H1 (cell line): Measurements from ENCODE around the gene SGSM1. TPM values are rescaled to one million over a fixed set of nuclear protein-coding genes. Genes with fewer than 3 reads are reported as not detected.

Experiments used
- RFX5 ChIP-seq: IDR thresholded peaks from 2 replicates; pipeline ENCODE4 v1.6.1; 2011; ENCODE audit warnings: low read depth, low read length, improper control_type of control experiment, borderline replicate concordance
- polyA plus RNA-seq, 7 experiments: library from polyadenylated mRNA; depleted of rRNA in 3 of 7; stranded (reverse) in 5 of 7; unstranded in 2 of 7; fragments of >200 nt in 5 of 7; fragments of 200-250 nt in 2 of 7; gene quantifications; 1 replicate in 5 of 7; 2 replicates in 1 of 7; 4 replicates in 1 of 7; pipeline versions ENCODE4 v1.2.1 to v1.2.3, GENCODE V29; 2011 to 2013; ENCODE audit warnings: missing spikeins in 2 of 7, mixed read lengths in 2 of 7
- total RNA-seq: library from RNA; stranded (reverse); fragmentation: NEBNext Ultra II Directional; extraction: Animal tissue kit (Norgen Biotek cat#: 25700); gene quantifications from 2 replicates; pipeline ENCODE4 v1.2.1, GENCODE V29; 2021

The SGSM1 gene
- total and polyA plus RNA-seq, 2 of the 8 experiments (the other 6 are each of a cell fraction or from before 2014, with no cell fraction given) = 2.8 to 5.2 TPM

- no peak for TF ChIP-seq RFX5
Measured at GRCh38 chr22:24865508-24865907, 59.5 kb downstream of the SGSM1 start (continued).
